H1 (cell line): Measurements from ENCODE around the gene RNF220. TPM values are rescaled to one million over a fixed set of nuclear protein-coding genes. Genes with fewer than 3 reads are reported as not detected.

Experiments
- ATF2 ChIP-seq: IDR thresholded peaks from 2 replicates; pipeline ENCODE4 v1.6.1; 2012; ENCODE audit warnings: low read length, inconsistent platforms
- ATF3 ChIP-seq: IDR thresholded peaks from 2 replicates; pipeline ENCODE4 v1.6.1; 2011; ENCODE audit warnings: low read depth, mild to moderate bottlenecking, low read length; ENCODE audit not compliant: insufficient read depth
- POU5F1 ChIP-seq: IDR thresholded peaks from 2 replicates; pipeline ENCODE4 v1.6.1; 2011; ENCODE audit warnings: low read depth, mild to moderate bottlenecking, low read length, moderate library complexity
- SRF ChIP-seq: IDR thresholded peaks from 2 replicates; pipeline ENCODE4 v1.6.1; 2011; ENCODE audit warnings: mild to moderate bottlenecking, low read depth, low read length, moderate library complexity
- SUZ12 ChIP-seq: fragments of 200-600 bp; sonication (generic); IDR thresholded peaks from 2 replicates; pipeline ENCODE4 v1.6.1; 2012; ENCODE audit warnings: mild to moderate bottlenecking, inconsistent platforms, low read length, moderate library complexity, mixed read lengths
- polyA plus RNA-seq, 7 experiments: library from polyadenylated mRNA; depleted of rRNA in 3 of 7; stranded (reverse) in 5 of 7; unstranded in 2 of 7; fragments of >200 nt in 5 of 7; fragments of 200-250 nt in 2 of 7; gene quantifications; 1 replicate in 5 of 7; 2 replicates in 1 of 7; 4 replicates in 1 of 7; pipeline versions ENCODE4 v1.2.1 to v1.2.3, GENCODE V29; 2011 to 2013; ENCODE audit warnings: missing spikeins in 2 of 7, mixed read lengths in 2 of 7
- total RNA-seq: library from RNA; stranded (reverse); fragmentation: NEBNext Ultra II Directional; extraction: Animal tissue kit (Norgen Biotek cat#: 25700); gene quantifications from 2 replicates; pipeline ENCODE4 v1.2.1, GENCODE V29; 2021
- TF ChIP-seq, protein P1 (sequence below): fragments of 300-600 bp; sonication (generic); IDR thresholded peaks from 2 replicates; pipeline ENCODE4 v1.7.1; 2012; ENCODE audit warnings: low read length, moderate library complexity, mild to moderate bottlenecking, inconsistent platforms; ENCODE audit not compliant: insufficient replicate concordance

RNF220 gene
- total and polyA plus RNA-seq, 2 of the 8 experiments (the other 6 are each of a cell fraction or from before 2014, with no cell fraction given), result 123 to 160 TPM

- TF ChIP-seq, protein P1, sequence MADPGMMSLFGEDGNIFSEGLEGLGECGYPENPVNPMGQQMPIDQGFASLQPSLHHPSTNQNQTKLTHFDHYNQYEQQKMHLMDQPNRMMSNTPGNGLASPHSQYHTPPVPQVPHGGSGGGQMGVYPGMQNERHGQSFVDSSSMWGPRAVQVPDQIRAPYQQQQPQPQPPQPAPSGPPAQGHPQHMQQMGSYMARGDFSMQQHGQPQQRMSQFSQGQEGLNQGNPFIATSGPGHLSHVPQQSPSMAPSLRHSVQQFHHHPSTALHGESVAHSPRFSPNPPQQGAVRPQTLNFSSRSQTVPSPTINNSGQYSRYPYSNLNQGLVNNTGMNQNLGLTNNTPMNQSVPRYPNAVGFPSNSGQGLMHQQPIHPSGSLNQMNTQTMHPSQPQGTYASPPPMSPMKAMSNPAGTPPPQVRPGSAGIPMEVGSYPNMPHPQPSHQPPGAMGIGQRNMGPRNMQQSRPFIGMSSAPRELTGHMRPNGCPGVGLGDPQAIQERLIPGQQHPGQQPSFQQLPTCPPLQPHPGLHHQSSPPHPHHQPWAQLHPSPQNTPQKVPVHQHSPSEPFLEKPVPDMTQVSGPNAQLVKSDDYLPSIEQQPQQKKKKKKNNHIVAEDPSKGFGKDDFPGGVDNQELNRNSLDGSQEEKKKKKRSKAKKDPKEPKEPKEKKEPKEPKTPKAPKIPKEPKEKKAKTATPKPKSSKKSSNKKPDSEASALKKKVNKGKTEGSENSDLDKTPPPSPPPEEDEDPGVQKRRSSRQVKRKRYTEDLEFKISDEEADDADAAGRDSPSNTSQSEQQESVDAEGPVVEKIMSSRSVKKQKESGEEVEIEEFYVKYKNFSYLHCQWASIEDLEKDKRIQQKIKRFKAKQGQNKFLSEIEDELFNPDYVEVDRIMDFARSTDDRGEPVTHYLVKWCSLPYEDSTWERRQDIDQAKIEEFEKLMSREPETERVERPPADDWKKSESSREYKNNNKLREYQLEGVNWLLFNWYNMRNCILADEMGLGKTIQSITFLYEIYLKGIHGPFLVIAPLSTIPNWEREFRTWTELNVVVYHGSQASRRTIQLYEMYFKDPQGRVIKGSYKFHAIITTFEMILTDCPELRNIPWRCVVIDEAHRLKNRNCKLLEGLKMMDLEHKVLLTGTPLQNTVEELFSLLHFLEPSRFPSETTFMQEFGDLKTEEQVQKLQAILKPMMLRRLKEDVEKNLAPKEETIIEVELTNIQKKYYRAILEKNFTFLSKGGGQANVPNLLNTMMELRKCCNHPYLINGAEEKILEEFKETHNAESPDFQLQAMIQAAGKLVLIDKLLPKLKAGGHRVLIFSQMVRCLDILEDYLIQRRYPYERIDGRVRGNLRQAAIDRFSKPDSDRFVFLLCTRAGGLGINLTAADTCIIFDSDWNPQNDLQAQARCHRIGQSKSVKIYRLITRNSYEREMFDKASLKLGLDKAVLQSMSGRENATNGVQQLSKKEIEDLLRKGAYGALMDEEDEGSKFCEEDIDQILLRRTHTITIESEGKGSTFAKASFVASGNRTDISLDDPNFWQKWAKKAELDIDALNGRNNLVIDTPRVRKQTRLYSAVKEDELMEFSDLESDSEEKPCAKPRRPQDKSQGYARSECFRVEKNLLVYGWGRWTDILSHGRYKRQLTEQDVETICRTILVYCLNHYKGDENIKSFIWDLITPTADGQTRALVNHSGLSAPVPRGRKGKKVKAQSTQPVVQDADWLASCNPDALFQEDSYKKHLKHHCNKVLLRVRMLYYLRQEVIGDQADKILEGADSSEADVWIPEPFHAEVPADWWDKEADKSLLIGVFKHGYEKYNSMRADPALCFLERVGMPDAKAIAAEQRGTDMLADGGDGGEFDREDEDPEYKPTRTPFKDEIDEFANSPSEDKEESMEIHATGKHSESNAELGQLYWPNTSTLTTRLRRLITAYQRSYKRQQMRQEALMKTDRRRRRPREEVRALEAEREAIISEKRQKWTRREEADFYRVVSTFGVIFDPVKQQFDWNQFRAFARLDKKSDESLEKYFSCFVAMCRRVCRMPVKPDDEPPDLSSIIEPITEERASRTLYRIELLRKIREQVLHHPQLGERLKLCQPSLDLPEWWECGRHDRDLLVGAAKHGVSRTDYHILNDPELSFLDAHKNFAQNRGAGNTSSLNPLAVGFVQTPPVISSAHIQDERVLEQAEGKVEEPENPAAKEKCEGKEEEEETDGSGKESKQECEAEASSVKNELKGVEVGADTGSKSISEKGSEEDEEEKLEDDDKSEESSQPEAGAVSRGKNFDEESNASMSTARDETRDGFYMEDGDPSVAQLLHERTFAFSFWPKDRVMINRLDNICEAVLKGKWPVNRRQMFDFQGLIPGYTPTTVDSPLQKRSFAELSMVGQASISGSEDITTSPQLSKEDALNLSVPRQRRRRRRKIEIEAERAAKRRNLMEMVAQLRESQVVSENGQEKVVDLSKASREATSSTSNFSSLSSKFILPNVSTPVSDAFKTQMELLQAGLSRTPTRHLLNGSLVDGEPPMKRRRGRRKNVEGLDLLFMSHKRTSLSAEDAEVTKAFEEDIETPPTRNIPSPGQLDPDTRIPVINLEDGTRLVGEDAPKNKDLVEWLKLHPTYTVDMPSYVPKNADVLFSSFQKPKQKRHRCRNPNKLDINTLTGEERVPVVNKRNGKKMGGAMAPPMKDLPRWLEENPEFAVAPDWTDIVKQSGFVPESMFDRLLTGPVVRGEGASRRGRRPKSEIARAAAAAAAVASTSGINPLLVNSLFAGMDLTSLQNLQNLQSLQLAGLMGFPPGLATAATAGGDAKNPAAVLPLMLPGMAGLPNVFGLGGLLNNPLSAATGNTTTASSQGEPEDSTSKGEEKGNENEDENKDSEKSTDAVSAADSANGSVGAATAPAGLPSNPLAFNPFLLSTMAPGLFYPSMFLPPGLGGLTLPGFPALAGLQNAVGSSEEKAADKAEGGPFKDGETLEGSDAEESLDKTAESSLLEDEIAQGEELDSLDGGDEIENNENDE, result no peak
- TF ChIP-seq SRF (no peak), ATF2 (peak; percentile 86), ATF3 (no peak), POU5F1 (no peak), SUZ12 (no peak)
Measured at GRCh38 chr1:44674113-44675000, 269.3 kb downstream of the RNF220 start, which contains the start of the genes ARMH1 and TMEM53 (continued).
